Measurements from ENCODE around the gene AGAP6.
"Not testable (repeated sequence)": the region's sequence is repeated elsewhere in the genome, so short reads cannot be mapped to it uniquely, and the experiment has no call there.

Gene AGAP6

GRCh38 chr10:50024716-50025383 lies 36.6 kb downstream of the AGAP6 start:
- DNase-seq (ENCODE audit: low read depth in 1 of 2, low spot score in 1 of 2) = not testable (repeated sequence)

- no peak for DNase-seq (ENCODE audit: low read depth in 1 of 2, low spot score in 1 of 2)
These were observed 37.4 kb downstream of the AGAP6 start for GRCh38 chr10:50025627-50026026.

- no peak for DNase-seq (ENCODE audit: low read depth in 1 of 2, low spot score in 1 of 2)
These were observed 39.0 kb downstream of the AGAP6 start for GRCh38 chr10:50027195-50027594.

- no peak for DNase-seq (ENCODE audit: low read depth in 1 of 2, low spot score in 1 of 2)
These were observed 45.3 kb downstream of the AGAP6 start for GRCh38 chr10:50033481-50033880.

- DNase-seq (ENCODE audit: low read depth in 1 of 2, low spot score in 1 of 2) = not testable (repeated sequence)
These were observed 47.1 kb downstream of the AGAP6 start for GRCh38 chr10:50035337-50035736.

- no peak for DNase-seq (ENCODE audit: low read depth in 1 of 2, low spot score in 1 of 2)
These were observed 56.9 kb downstream of the AGAP6 start for GRCh38 chr10:50044941-50045664.

GRCh38 chr10:50046457-50046856 lies 58.3 kb downstream of the AGAP6 start:
- DNase-seq (ENCODE audit: low read depth in 1 of 2, low spot score in 1 of 2) = not testable (repeated sequence)

GRCh38 chr10:50047594-50047993 lies 59.4 kb downstream of the AGAP6 start:
- DNase-seq (ENCODE audit: low read depth in 1 of 2, low spot score in 1 of 2) = not testable (repeated sequence)

GRCh38 chr10:50051995-50052660 lies 63.9 kb downstream of the AGAP6 start:
- DNase-seq (ENCODE audit: low read depth in 1 of 2, low spot score in 1 of 2) = not testable (repeated sequence)

- DNase-seq (ENCODE audit: low read depth in 1 of 2, low spot score in 1 of 2) = not testable (repeated sequence)
These were observed 64.7 kb downstream of the AGAP6 start for GRCh38 chr10:50052778-50053376.

- not testable (repeated sequence) for DNase-seq (ENCODE audit: low read depth in 1 of 2, low spot score in 1 of 2)
These were observed 67.5 kb downstream of the AGAP6 start for GRCh38 chr10:50055494-50056292.

- DNase-seq (ENCODE audit: low read depth in 1 of 2, low spot score in 1 of 2) = not testable (repeated sequence)
These were observed 68.4 kb downstream of the AGAP6 start for GRCh38 chr10:50056654-50057053.

- not testable (repeated sequence) for DNase-seq (ENCODE audit: low read depth in 1 of 2, low spot score in 1 of 2)
These were observed 70.5 kb downstream of the AGAP6 start for GRCh38 chr10:50058727-50059126.

- DNase-seq (ENCODE audit: low read depth in 1 of 2, low spot score in 1 of 2) = not testable (repeated sequence)
These were observed 71.7 kb downstream of the AGAP6 start for GRCh38 chr10:50059946-50060345.

Measured in activated T-helper 1 cell treated with anti-CD3 and anti-CD28 coated beads, Interleukin-2, amount 50 U/mL, for 16 hours (primary cell).